ENCODE measurements around the gene TTC12. TPM values are rescaled to one million over a fixed set of nuclear protein-coding genes. Genes with fewer than 3 reads are reported as not detected.

TTC12 gene
- polyA plus RNA-seq, 1 of the 3 experiments (the other 2 are of a cell fraction), result 15.1 TPM

DNA sequence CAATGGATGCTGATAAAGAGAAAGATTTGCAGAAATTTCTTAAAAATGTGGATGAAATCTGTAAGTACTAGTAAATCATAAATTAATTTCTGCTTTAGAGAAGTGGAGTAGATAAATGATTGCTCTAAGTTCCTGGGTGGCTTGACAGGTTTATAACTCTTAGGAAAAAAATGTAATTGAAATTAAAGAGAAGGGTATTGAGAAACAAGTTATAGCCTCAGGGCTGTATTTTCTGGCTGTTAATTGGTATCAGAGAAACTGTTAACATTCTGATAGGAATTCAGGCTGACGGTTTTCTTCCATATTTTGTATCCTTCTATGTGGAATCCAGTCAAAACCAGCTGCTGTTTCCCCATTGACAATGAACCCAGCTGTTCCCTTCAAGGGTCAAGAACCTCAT lies 1.9 kb downstream of the TTC12 start:
- POLR2A ChIA-PET, result no interaction called here
- no peak overlapping the region for H3K4me2 ChIP-seq
- H3F3A ChIP-seq (replicated peaks; ENCODE audit: insufficient read depth), result no peaks in the 10 kb centered on the region
- no peak overlapping the region for H3K4me3 ChIP-seq (ENCODE audit: low read depth in 2 of 2, low read length in 1 of 2)
- H3K9me2 ChIP-seq, result no peaks in the 10 kb centered on the region
- no peak overlapping the region for H3K27ac ChIP-seq (ENCODE audit: low read depth in 2 of 2, low read length in 1 of 2)
- H3K36me3 ChIP-seq (replicated peaks in 1 of 2; ENCODE audit: control insufficient read depth in 1 of 2, insufficient read depth in 2 of 2, low read length in 1 of 2), result peaks cover 7 to 21% of the 10 kb centered on the region in 2 experiments
- CTCF ChIA-PET, result interaction anchor here (0.6 to 1.7 kb wide), 6 partner anchors 12 to 945 kb away, joined by 3 to 5 read pairs (median 3); no protein-coding TSS in a partner anchor
- 100% methylated on average over 1 of the region's 1 CpG for WGBS (ENCODE audit: low lambda C conversion rate)
- H3K79me2 ChIP-seq (ENCODE audit: insufficient read depth), result no peaks in the 10 kb centered on the region
- H4K20me1 ChIP-seq (ENCODE audit: insufficient read depth), result no peaks in the 10 kb centered on the region
- H3K4me1 ChIP-seq (ENCODE audit: control insufficient read depth in 1 of 2, insufficient read depth in 2 of 2, low read depth in 1 of 2, low read length in 1 of 2), result peaks cover 0 to 13% of the 10 kb centered on the region in 2 experiments; a peak in 2 of 4 replicates
- no peak overlapping the region for H3K9ac ChIP-seq
- no peak for TF ChIP-seq GATA2 (CRISPR knock-in tag; IDR thresholded peaks at IDR 0.05)
- TF ChIP-seq FOXJ3 (CRISPR knock-in tag; IDR thresholded peaks at IDR 0.05), result no peak
- no peak for TF ChIP-seq RXRA (IDR thresholded peaks at IDR 0.05; ENCODE audit: borderline replicate concordance, low read depth)
- TF ChIP-seq IRF3 (IDR thresholded peaks at IDR 0.05; ENCODE audit: low read depth, low read length), result no peak
- no peak for TF ChIP-seq MEF2A (IDR thresholded peaks at IDR 0.05; ENCODE audit: borderline replicate concordance, low read depth)
- no peak for TF ChIP-seq ZBTB33 (IDR thresholded peaks at IDR 0.05; ENCODE audit: borderline replicate concordance, low read depth)
- TF ChIP-seq NRF1 (IDR thresholded peaks at IDR 0.05; ENCODE audit: low read depth, low read length), result no peak
- TF ChIP-seq RAD21 (IDR thresholded peaks at IDR 0.05; ENCODE audit: low read length), result no peak
- TF ChIP-seq, protein P1, sequence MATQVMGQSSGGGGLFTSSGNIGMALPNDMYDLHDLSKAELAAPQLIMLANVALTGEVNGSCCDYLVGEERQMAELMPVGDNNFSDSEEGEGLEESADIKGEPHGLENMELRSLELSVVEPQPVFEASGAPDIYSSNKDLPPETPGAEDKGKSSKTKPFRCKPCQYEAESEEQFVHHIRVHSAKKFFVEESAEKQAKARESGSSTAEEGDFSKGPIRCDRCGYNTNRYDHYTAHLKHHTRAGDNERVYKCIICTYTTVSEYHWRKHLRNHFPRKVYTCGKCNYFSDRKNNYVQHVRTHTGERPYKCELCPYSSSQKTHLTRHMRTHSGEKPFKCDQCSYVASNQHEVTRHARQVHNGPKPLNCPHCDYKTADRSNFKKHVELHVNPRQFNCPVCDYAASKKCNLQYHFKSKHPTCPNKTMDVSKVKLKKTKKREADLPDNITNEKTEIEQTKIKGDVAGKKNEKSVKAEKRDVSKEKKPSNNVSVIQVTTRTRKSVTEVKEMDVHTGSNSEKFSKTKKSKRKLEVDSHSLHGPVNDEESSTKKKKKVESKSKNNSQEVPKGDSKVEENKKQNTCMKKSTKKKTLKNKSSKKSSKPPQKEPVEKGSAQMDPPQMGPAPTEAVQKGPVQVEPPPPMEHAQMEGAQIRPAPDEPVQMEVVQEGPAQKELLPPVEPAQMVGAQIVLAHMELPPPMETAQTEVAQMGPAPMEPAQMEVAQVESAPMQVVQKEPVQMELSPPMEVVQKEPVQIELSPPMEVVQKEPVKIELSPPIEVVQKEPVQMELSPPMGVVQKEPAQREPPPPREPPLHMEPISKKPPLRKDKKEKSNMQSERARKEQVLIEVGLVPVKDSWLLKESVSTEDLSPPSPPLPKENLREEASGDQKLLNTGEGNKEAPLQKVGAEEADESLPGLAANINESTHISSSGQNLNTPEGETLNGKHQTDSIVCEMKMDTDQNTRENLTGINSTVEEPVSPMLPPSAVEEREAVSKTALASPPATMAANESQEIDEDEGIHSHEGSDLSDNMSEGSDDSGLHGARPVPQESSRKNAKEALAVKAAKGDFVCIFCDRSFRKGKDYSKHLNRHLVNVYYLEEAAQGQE (IDR thresholded peaks at IDR 0.05; ENCODE audit: low read depth, low read length), result no peak
- H3K9me3 ChIP-seq, result no peaks in the 10 kb centered on the region
- no peak for DNase-seq
- no peaks in the 10 kb centered on the region for H3K27me3 ChIP-seq (ENCODE audit: insufficient read depth)
- no peak overlapping the region for H2AFZ ChIP-seq (ENCODE audit: low read depth)

- 92% methylated on average over 2 of the region's 2 CpGs for WGBS (ENCODE audit: low lambda C conversion rate)
- Histone ChIP-seq H3K79me2 (ENCODE audit: insufficient read depth) (no peaks in the 10 kb centered on the region), H3K27me3 (ENCODE audit: insufficient read depth) (no peaks in the 10 kb centered on the region), H3K9me2 (no peaks in the 10 kb centered on the region), H2AFZ (ENCODE audit: low read depth) (no peak overlapping the region), H3K36me3 (replicated peaks in 1 of 2; ENCODE audit: control insufficient read depth in 1 of 2, insufficient read depth in 2 of 2, low read length in 1 of 2) (peaks cover 7 to 21% of the 10 kb centered on the region in 2 experiments), H3F3A (replicated peaks; ENCODE audit: insufficient read depth) (no peaks in the 10 kb centered on the region), H3K9me3 (no peaks in the 10 kb centered on the region), H3K4me2 (no peak overlapping the region), H3K4me3 (ENCODE audit: low read depth in 2 of 2, low read length in 1 of 2) (no peak overlapping the region), H3K9ac (no peak overlapping the region), H3K27ac (ENCODE audit: low read depth in 2 of 2, low read length in 1 of 2) (no peak overlapping the region), H4K20me1 (ENCODE audit: insufficient read depth) (no peaks in the 10 kb centered on the region), H3K4me1 (ENCODE audit: control insufficient read depth in 1 of 2, insufficient read depth in 2 of 2, low read depth in 1 of 2, low read length in 1 of 2) (peaks cover 0 to 13% of the 10 kb centered on the region in 2 experiments; a peak in 2 of 4 replicates)
- CTCF ChIA-PET, result interaction anchor here (0.9 to 1.0 kb wide), 2 partner anchors 23 to 158 kb away, joined by 3 read pairs; partner anchors contain the start of gene DRD2
- DNase-seq, result no peak
- POLR2A ChIA-PET, result no interaction called here
- no peak for TF ChIP-seq ZBTB33 (IDR thresholded peaks at IDR 0.05; ENCODE audit: borderline replicate concordance, low read depth)
- no peak for TF ChIP-seq ELF1 (IDR thresholded peaks at IDR 0.05)
- TF ChIP-seq NRF1 (IDR thresholded peaks at IDR 0.05; ENCODE audit: low read depth, low read length), result no peak
- no peak for TF ChIP-seq MEF2A (IDR thresholded peaks at IDR 0.05; ENCODE audit: borderline replicate concordance, low read depth)
- no peak for TF ChIP-seq YY1 (IDR thresholded peaks at IDR 0.05; ENCODE audit: low read depth)
- TF ChIP-seq TAF1 (IDR thresholded peaks at IDR 0.05; ENCODE audit: borderline replicate concordance, low read depth, low read length), result no peak
- no peak for TF ChIP-seq EP300 (IDR thresholded peaks at IDR 0.05; ENCODE audit: borderline replicate concordance in 1 of 2, low read depth in 1 of 2, low read length in 1 of 2)
- TF ChIP-seq FOSL2 (IDR thresholded peaks at IDR 0.05; ENCODE audit: borderline replicate concordance, low read depth), result no peak
- TF ChIP-seq EZH2phosphoT487 (IDR thresholded peaks at IDR 0.05; ENCODE audit: borderline replicate concordance, low read depth), result no peak
- no peak for TF ChIP-seq IRF3 (IDR thresholded peaks at IDR 0.05; ENCODE audit: low read depth, low read length)
- no peak for TF ChIP-seq RAD21 (IDR thresholded peaks at IDR 0.05; ENCODE audit: low read length)
- no peak for TF ChIP-seq TEAD4 (IDR thresholded peaks at IDR 0.05; ENCODE audit: borderline replicate concordance, insufficient read depth)
Measured at GRCh38 chr11:113317339-113317738, 3.0 kb downstream of the TTC12 start.
